ENCODE results near the gene PRSS33. TPM values are rescaled to one million over a fixed set of nuclear protein-coding genes. Genes with fewer than 3 reads are reported as not detected.
A peak's percentile ranks its signal among the peaks of the same experiment; 100 is the strongest.

The PRSS33 gene
- total and polyA plus RNA-seq, 9 of the 15 experiments (the other 6 are each of a cell fraction or from before 2014, with no cell fraction given) = not detected

- 4% methylated on average over 3 of the region's 5 CpGs for WGBS (ENCODE audit: insufficient coverage, low coverage, missing lambda C conversion rate)
- H3K4me3 ChIP-seq = no peak overlapping the region
- ATAC-seq (no peak), FAIRE-seq (no peak), DNase-seq (ENCODE audit: extremely low read depth in 1 of 4, low spot score in 3 of 4) (no peak)
- no peaks in the 10 kb centered on the region for H3K9me1 ChIP-seq (ENCODE audit: control insufficient read depth, insufficient read depth, low read length)
- TF ChIP-seq SMAD1 (IDR thresholded peaks at IDR 0.05; ENCODE audit: low read depth, low read length, partially characterized antibody) (no peak), TAF15 (IDR thresholded peaks at IDR 0.05; ENCODE audit: low read depth, low read length) (no peak), PPARD (CRISPR knock-in tag; IDR thresholded peaks at IDR 0.05) (no peak), TCFL5 (CRISPR knock-in tag; conservative IDR thresholded peaks at IDR 0.05) (no peak), THAP12 (CRISPR knock-in tag; IDR thresholded peaks at IDR 0.05) (no peak), PML (IDR thresholded peaks at IDR 0.05; ENCODE audit: low read length) (no peak)
- no peak overlapping the region for H3K27ac ChIP-seq (ENCODE audit: extremely low read depth, low read depth, low read length)
- peak overlapping the region in 1 of 2 experiments; percentile 60; a peak in 1 of 4 replicates for H3K9ac ChIP-seq (ENCODE audit: insufficient read depth in 1 of 2, low read depth in 2 of 2, low read length in 2 of 2)
- H4K20me1 ChIP-seq (replicated peaks; ENCODE audit: control insufficient read depth, insufficient read depth, low read length) = peaks cover 10% of the 10 kb centered on the region
- H3K79me2 ChIP-seq (ENCODE audit: control insufficient read depth, insufficient read depth, low read length) = no peaks in the 10 kb centered on the region
- in situ Hi-C loops (cut with MboI) (no loop called here), intact Hi-C loops (cut with micrococcal nuclease) (no loop called here)
- no peaks in the 10 kb centered on the region for H3K36me3 ChIP-seq (ENCODE audit: control insufficient read depth, insufficient read depth, low read length)
- H3K4me1 ChIP-seq (replicated peaks in 1 of 2; ENCODE audit: control insufficient read depth in 2 of 2, insufficient read depth in 2 of 2, low read length in 2 of 2) = peaks cover 0 to 28% of the 10 kb centered on the region in 2 experiments; a peak in 3 of 5 replicates
- peaks cover 41 to 74% of the 10 kb centered on the region in 2 experiments for H3K27me3 ChIP-seq (ENCODE audit: control insufficient read depth in 2 of 2, insufficient read depth in 2 of 2, low read length in 2 of 2)
- H2AFZ ChIP-seq (ENCODE audit: low read depth, low read length) = no peak overlapping the region
- H3K9me3 ChIP-seq (replicated peaks; ENCODE audit: control insufficient read depth, insufficient read depth, low read depth, low read length) = no peaks in the 10 kb centered on the region
- BruUV-seq (replicated peaks) = no TSS peak
- ChIA-PET POLR2A (interaction anchor here (0.5 kb wide), 1 partner anchor 24 kb away, joined by 3 read pairs; no protein-coding TSS in a partner anchor), CTCF (ENCODE audit: low intra/inter-chr PET ratio) (interaction anchor here (0.6 kb wide), 1 partner anchor 1366 kb away, joined by 3 read pairs; no protein-coding TSS in a partner anchor)
- H3K4me2 ChIP-seq (ENCODE audit: insufficient read depth, low read length) = no peak overlapping the region
These were observed 43.0 kb upstream of the PRSS33 start for GRCh38 chr16:2830355-2830695.

All from K562 (cell line).